ENCODE data around the gene SPRR1A.
"Not testable (repeated sequence)": the region's sequence is repeated elsewhere in the genome, so short reads cannot be mapped to it uniquely, and the experiment has no call there.

GRCh38 chr1:153021829-153022228, 37.9 kb downstream of the SPRR1A start:
- TF ChIP-seq MEF2B (IDR thresholded peaks at IDR 0.05; ENCODE audit: partially characterized antibody, poor library complexity, severe bottlenecking); POLR2AphosphoS5 (IDR thresholded peaks at IDR 0.05; ENCODE audit: low read length): not testable (repeated sequence)

Measured in GM12878 (cell line).